NCI-H748 treated with DMSO at 0.1 percent for 48 hours (cell line): ENCODE measurements around the gene FEV.
A peak's percentile ranks its signal among the peaks of the same experiment; 100 is the strongest.

Experiments used
- DNase-seq: peaks from one replicate; lab custom pipeline; 2025; lab: John Stamatoyannopoulos, UW

FEV gene

DNA sequence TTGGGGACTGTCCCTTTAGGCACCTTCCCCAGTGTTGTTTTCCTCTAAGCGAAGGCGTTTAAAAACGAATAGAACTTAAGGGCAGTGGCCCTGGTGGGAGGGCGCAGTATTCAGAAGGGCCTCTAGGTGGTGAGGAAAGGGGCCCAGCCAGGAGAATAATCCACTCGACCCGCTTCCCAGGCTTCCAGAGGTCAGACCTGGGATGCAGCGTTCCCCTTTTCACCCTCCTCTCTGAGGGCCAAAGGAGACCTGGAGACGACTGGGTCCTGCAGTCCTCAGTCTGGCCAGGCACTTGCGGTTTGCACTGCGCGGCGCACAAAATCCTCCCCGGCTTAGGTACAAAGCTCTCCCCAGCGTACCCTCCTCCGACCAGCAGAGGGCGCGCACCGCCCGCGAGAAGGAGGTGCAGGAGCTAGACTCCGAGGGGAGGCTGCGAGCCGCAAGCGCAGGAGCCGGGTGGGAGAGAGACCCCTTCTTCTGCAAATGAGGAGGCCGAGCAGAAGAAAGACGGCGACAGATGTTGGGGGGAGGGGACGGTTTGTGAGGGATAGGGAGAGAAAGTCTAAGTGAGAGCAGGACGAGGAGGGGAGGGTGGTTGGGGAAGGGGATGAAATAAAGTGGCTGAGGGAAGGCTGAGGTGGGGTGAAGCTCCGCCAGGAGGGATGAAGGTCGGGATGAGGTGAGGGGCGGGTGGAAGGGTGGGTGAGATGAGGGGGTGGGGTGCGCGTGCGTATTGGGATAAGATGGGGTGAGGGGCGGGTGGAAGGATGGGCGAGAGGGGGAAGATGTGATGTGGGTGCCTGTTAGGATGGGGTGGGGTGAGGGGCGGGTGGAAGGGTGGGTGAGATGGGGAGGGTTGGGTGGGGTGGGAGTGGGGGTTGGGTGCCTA is 4.9 kb downstream of the FEV start:
- peak; percentile 79 for DNase-seq

DNA sequence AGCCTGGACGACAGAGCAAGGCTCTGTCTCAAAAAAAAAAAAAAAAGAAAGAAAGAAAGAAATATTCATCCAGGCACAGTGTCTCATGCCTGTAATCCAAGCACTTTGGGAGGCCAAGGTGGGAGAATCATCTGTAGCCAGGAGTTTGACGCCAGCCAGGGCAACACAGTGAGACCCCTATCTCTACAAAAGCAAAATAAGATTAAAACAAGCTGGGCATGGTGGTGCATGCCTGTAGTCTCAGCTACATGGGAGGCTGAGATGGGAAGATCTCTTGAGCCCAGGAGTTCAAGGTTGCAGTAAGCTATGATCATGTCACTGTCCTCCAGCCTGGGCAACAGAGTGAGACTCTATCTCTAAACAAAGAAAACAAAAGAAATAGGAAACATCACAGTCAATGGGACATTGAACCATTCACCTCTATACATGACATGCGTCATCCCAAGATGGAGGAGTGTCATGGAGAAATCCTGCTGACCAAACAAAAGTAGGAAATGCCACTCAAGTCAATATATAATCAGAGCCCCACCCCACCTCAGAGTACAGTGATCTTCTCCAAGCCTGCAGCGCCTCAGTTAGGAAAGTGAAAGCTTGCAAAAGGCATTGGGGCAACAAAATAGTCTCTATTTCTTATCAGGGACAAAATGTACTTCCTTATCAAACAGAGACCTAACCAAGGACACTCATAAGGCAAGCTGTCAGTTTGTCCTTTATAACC is 9.8 kb downstream of the FEV start:
- no peak for DNase-seq

DNA sequence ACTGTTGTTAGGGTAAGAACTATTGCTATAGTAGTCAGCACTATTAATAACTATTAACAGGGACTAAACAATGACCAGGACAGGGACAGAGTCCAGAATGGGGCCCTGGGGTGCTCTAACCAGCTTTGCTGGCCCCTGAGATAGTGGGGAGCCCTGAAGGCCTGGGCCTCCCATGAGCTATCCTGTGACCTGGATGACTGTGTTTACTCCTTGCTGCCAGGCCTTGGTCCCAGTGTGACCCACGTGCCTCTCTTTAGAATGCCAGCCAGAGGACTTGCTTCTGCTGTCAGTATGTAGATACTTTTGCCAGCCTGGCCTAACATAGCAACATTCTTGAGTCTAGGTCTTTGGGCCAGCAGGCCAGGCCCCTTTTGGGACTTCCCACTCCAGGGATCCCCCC is 14.1 kb downstream of the FEV start:
- no peak for DNase-seq

DNA sequence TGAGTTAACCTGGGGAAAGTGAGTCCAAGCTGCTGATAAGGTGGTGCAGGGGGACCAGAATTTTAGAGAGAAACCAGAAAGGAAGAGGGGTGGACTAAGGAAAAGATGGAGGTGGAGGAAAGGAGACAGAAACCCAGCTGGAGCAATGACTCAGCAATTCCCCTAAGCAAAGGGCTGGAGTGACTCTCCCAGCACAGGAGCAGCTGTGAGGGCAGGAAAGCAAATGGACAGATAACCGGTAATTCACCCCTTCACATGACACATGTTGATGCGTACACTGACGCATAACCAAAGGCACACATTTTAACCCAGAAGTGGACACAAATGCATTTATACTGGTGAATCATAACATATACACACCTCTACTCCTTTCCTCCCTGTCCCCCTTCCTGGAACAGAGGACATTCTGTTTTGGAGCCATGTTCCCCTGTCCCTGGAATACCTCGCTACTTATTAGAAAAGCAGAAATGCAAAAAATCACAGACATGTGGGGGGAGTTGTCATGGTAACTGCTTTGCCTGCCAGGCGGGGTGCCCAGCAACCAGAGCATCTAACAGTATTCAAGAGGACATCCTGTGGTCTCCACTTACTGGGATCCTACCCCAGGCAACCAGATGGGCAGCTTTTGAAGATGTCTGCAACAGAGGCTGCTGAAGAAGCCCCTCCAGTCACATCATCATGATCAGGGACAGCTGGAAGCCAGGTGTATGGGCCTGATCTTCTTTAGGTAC is 20.8 kb downstream of the FEV start:
- peak; percentile 71 for DNase-seq

DNA sequence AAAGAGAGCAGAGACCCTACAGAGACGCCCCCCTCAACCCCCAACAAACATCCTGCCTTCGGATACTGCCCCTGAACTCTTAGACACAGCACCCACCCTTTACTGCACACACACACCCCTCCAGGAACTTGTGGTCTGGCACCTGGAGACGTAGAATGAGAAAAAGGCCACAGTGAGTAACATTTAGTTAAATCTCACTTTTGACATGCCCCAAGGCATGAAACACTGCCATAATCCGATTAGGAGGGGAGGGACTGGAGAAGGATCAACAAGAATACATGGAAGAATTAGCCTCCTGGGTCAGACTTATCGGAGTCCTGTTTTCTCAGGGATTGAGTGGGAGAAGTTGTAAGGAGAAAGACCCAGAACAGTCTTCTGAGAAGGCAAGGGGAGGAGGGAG is 21.4 kb downstream of the FEV start:
- DNase-seq = no peak

DNA sequence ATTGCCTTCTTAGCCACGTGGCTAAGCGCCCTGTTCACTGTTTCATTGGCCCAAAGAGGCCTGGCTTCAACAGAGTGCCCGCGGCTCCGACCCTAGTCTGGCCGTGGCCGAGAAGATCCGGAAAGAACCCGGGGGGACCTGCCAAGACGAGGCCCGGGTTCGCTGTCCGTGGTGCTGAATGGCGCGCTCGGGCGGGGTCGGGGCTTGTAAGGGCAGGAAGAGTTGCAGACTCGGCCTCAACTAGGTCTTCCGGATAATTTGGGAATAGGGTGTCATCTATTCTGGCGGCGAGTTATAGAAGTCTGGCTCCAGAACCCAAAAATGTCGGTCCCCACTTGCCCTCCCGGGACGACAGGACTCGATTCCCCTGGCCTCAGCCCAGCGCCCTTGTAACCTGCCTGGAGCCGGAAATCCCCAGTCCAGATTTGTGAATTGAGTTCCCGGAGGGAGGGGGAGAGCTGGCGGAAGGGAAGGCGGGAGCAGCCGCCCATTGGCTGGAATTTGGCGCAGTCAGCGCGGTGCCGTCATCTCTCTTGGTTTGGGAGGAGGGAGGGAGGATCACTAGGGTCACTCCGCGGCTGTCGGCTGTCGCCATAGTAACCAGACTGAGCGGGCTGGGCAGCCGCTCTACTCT is 22.0 kb downstream of the FEV start:
- peak; percentile 94 for DNase-seq

DNA sequence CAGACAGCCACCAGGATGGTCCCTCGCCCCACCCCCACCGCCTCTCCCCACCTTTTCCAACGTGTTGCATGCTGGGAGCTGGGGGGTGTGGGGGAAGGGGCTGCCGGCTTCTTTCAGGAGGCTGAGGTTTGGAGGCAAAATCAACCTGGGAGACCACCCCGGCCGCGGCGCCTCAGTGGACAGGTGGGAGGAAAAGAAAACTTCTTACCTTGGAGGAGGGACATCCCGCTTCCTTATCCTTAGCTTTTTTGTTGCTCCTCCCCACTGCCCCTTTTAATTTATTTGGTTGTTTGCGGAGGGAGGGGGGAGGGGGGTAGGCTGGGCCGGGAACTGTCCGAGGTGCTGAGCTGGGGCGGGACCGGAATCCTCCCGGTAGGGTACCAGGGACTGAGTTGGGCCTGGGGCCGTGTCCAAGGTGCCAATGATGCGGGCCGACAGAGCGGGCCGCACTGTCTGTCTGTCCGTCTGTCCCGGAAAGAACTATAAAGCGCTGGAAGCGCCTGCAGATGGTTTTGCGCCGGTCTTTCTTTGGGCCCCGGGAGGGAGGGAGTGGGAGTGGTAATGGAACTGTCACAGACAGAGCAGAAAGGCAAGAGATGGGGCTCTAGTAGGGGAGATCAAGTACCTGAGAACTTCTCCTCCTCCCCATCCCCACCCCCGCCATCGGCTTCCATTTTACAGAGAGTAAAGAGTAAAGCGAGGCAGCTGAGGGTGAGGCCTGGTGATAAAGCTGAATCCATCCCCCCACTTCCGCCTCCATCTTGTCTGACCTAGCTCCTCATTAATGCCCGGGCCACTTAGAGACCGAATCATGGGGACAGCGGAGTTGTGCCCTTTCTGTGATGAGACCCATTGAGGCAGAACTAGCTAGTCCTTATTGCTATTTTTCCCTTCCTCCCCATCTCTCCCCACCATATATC is 23.1 kb downstream of the FEV start:
- DNase-seq = peak; percentile 40

DNA sequence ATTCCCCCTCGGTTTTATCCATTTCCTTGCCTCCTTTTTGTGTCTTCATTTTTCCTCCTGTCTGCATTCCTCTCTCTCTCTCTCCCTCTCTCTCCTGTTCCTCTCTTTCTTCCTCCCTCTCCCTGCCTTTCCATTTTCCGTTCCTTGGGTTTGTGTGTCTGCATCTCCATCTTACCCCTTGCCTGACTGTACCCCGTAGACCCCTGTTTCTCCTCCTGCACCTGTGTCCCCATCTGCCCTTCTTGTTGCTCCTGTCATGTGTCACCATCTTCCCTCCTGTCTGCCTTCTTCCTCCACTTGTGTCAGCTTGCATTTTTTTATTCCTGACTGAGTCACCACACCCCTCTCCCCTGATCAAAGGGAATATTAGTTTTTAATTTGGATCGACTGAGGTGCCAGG is 23.8 kb downstream of the FEV start:
- DNase-seq = peak; percentile 40

DNA sequence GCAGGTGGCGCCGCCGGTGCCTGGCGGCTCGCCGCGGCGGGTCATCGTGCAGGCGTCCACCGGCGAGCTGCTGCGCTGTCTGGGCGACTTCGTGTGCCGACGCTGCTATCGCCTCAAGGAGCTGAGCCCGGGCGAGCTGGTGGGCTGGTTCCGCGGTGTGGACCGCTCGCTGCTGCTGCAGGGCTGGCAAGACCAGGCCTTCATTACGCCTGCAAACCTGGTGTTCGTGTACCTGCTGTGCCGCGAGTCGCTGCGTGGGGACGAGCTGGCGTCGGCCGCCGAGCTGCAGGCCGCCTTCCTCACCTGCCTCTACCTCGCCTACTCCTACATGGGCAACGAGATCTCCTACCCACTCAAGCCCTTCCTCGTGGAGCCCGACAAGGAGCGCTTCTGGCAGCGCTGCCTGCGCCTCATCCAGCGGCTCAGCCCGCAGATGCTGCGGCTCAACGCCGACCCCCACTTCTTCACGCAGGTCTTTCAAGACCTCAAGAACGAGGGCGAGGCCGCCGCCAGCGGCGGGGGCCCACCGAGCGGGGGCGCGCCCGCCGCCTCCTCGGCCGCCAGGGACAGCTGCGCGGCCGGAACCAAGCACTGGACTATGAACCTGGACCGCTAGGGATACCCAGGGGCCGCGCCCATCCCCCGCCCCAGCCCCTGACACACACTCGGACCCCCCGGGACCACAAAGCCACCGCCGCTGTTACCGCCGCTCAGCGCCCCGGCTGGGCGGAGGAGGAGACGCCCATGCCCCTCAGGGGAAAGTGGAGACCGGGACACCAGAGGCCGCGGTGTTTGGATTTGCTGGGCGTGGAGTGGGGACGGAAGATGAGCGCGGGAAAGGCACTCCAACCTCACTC is 24.4 kb downstream of the FEV start:
- peak; percentile 33 for DNase-seq

DNA sequence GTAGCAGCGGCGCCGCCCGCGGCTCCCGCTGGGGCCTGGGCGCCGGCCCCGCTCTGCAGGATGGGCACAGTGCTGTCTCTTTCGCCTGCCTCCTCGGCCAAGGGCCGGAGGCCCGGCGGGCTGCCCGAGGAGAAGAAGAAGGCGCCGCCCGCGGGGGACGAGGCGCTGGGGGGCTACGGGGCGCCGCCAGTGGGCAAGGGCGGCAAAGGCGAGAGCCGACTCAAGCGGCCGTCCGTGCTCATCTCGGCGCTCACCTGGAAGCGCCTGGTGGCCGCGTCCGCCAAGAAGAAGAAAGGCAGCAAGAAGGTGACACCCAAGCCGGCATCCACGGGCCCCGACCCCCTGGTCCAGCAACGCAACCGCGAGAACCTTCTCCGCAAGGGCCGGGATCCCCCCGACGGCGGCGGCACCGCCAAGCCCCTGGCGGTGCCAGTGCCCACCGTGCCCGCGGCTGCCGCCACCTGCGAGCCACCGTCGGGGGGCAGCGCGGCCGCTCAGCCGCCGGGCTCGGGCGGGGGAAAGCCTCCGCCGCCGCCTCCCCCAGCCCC is 25.1 kb downstream of the FEV start:
- no peak for DNase-seq

DNA sequence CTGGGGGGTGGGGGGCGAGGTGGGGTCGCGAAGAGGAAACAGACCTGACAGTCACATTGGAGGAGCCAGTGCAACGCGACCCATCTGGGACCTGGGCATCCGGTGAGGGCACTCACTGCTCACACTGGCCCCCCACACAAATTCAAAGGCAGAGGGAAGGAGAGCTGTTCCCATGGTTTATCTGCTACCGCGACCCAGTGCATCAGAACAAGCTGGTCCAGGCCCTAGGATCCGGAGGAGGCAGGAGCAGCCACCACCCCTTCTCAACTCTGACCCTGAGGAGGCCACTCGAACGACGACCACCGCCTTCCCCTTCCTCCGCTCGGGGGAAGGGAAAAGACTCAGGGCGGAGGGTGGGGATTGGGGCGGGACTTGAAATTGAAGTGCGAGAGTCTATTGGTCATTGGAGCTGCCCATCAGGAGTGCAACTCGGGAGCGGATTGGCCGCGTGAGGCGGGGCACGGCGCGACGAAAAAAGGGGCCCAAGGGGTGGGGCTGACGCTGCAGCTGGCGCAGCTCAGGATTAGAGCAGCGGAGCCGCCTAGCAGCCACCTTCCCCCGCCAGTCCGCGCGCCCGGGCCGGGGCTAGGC is 25.7 kb downstream of the FEV start, which contains the start of gene CDK5R2:
TSS of gene CDK5R2 (plus strand) at position 526 of the 591 bp plus-strand sequence. CDS start 155 bp downstream, outside the sequence.
- DNase-seq = peak; percentile 85

DNA sequence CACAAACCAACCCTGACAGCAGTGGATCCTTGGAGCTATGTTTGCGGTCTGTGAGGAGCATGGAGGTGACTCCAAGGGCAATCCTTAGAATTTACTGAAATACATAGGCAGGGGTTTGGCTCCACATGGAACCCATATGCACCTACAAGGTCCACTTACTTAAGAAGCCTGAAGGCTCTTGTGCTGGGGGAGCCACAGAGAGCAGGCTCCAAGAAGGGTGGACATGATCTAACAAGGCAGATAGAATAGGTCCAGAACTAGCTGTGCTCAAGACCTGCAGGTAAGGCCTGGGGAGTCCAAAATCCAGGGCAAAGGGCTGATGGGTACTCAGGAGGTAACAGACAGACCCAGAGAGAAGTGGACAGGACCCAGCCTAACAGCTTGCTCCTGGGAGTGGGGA is 26.7 kb downstream of the FEV start:
- no peak for DNase-seq

DNA sequence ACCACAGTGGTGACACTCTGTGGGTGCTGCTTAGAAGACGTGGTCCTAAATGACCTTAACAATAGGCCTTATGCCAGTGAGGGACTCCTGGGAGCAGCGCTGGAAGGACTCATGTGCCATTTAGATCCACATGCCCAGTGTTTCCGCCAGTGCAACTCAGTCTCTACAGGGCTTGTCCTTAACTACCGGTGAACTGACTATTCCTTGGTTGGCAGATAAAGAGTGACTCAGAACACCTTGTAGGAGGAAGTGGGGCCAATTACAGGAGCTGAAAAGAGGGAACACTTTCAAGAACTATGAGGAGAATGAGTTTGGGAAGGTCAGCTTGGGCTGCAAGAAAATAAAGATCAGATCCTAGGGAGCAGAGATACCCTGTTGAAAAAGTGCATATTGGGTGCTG is 27.3 kb downstream of the FEV start:
- no peak for DNase-seq

DNA sequence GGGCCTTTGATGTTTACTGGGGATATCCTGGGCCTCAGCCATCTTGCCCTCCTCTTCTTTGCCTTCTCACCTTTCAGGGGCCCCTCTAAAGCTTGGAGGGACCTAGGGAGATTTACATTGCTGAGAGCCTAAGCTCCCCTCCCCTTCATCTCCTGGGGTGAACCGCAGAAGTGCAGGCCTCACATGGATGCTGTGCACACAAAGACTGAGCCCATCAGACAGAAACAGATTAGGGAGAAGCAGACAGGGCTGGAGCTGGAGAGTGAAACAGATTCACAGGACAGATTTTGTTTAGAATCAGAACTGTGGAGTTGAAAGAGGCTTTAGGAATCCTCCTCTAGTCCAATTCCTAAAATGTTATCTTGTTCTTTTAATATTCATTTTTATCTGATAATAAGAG is 28.9 kb downstream of the FEV start:
- DNase-seq = no peak

DNA sequence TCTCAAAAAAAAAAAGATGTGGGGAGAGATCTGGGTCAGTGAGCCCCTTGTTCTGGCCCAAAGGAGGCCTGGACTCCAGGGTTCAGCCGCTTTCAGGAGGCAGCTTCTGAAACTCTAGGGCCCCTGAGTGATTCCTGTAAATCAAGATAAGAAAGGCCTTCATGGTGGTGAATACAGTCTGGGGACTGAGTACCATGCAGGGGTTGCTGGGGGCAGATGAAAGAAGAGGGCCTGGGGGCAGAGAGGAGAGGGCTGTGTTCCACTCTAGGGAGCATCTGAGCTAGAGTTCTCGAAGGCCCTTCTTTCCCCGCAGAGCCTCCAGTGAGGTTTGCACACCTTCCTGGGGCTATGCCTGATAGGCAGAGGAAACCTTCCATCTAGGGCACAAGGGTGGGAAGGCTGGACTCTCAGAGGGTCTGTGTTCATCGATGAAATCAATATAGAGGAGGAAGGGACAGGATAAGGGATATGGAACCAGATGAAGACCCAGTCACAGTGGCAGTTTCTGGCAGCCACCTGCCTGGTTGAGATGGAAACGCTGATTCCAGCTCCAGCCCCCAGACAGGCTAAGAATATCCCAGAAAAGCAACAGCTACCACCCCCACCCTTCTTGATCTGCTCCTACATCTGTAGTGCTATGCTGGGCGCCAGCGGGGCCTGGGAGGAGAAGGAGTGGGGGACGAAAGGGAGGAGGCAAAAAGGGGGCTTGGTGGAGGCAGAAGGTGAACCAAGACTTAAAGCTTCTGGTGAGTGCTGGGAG is 30.3 kb downstream of the FEV start:
- DNase-seq = no peak

DNA sequence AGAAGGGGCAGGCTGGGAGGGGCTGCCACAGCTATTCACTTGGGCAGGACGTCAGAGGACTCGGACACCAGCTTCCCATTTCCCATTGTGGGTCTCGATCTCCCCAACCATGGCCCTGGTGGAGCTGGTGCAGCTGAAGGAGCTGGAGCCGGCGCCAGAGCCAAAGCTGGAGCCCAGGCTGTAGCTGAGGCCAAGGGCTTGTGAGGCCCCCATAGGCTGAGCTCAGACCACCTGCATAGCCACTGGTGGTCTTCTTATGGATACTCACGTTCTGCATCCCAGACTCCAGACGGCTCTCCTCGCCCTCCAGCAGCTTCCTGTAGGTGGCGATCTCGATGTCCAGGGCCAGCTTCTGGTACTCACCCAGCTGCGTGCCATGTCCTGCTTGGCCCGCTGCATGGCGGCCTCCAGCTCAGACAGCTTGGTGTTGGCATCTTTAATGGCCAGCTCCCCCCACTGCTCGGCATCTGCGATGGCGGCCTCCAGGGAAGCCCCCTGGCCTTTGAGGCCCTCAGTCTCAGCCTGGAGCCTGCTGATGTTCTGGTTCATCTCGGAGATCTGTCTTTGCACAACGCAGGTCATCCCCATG is 31.5 kb downstream of the FEV start:
- no peak for DNase-seq

DNA sequence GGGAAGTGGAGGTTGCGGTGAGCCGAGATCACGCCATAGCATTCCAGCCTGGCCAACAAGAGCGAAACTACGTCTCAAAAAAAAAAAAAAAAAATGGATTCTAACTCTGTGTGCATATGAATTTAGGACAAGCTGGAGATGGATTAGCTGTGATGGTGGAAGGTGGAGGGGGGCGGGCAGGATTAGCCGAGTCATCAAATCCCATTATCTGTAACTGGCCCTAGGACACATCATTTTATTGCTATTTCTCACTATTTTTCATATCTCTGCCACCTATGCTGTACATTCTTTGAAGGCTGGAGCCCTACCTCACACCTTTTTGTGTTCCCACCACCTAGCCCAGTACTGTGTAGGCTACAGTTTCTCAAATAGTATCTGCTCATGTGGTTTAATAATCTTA is 32.8 kb downstream of the FEV start:
- DNase-seq = no peak

DNA sequence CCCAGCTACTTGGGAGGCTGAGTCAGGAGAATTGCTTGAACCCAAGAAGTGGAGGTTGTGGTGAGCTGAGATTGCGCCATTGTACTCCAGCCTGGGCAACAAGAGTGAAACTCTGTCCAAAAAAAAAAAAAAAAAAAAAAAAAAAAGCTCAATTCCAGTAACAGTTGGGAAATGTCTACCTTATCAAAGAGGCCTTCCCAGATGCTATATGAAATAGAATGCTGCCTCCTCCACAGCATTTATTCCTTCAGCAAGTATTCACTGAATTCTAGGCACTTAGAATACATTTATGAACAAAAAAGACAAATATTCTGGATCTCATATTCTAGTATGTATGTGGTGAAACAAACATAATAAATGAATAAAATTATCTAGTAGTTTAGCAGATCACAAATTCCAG is 38.4 kb downstream of the FEV start:
- no peak for DNase-seq
